ENCODE measurements around the gene RAB28.
A peak's percentile ranks its signal among the peaks of the same experiment; 100 is the strongest.

Gene RAB28

GRCh38 chr4:13484122-13484748 is at the start of gene RAB28:
TSS of gene RAB28 (minus strand) at chr4:13484340.
- peak; percentile 93 for DNase-seq (ENCODE audit: low spot score)

- no peak for DNase-seq (ENCODE audit: low spot score)
Observed at GRCh38 chr4:13531625-13531998, 47.5 kb upstream of the RAB28 start.

GRCh38 chr4:13530823-13531624 is 46.9 kb upstream of the RAB28 start:
- DNase-seq (ENCODE audit: low spot score) = peak; percentile 62

- no peak for DNase-seq (ENCODE audit: low spot score)
Observed at GRCh38 chr4:13529128-13529919, 45.2 kb upstream of the RAB28 start.

GRCh38 chr4:13528821-13529127 is 44.6 kb upstream of the RAB28 start:
- no peak for DNase-seq (ENCODE audit: low spot score)

DNA sequence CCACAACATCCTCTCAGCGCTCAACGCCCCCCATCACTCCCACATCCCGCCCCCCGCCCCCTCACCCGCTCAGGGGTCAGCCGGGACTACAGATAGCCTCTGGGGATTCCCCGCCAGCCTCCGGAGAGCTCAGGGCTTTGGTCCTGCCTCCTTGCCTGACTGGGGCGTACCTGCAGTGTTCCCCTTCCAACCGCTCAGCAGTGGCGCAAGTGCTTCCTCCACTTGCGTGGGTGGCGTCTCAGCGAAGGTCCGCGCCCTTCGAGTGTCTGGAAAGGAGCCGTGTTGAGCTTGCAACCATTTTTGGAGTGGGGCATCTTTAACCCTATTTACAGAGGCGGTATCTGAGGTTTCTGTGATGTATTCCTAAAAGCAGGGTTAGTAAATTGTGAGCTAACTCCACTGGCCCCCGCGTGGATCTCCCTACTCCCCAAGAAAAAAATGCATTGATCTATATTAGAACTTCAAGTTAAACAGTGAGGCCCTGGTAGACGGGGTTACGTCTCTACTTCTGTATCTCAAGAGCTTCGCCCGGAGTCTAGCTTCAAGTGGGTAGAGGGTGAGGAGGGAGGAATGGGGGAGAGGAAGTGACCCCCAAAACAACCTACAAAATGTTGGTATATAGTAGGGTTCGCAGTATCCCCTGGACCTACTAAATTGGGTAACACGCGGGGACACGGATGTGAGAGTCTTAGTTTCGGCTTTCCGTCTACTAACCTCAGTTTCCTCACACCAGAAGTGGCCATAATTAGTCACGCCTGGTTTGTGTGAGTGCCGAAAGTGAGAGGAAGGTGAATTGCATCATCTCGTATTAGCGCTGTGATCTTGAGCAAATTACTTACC is 44.1 kb upstream of the RAB28 start:
- no peak for DNase-seq (ENCODE audit: low spot score)

DNA sequence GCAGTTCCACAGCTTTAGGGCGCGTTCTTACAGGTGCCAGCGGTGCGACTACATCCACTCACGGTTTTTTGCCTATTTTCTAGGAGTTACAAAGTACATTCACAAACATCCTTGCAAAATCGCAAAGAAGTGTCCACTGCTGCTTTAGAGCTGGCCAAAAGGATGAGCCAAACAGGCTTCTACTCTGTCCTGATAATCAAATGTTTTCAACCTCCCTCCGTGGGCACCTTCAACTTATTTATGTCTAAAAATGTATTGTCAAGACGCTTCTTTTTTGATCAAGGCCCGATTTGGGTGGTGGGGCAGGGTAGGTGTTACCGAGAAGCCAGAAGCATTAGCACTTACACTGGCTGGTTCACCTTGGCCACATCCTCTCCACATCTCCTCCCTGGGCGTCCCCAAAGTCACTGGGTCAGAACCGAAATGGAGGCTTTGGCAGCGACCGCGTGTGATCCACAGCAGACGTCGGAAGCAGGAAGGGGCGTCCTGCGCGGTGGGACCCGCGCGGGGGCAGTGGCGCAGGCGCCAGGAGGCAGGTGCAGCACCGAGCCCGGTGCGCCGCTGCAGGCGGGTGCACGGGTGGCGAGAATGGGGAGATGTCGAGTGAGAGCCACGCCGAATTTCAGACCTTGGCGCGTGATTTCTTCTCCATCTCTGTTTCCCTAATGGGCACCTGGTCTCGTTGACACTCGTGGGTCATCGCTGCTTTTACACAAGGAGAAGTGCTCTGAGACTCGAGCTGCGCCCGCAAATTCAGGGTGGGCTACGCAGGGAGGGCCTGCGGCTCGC is 43.2 kb upstream of the RAB28 start:
- no peak for DNase-seq (ENCODE audit: low spot score)

- no peak for DNase-seq (ENCODE audit: low spot score)
Observed at GRCh38 chr4:13526658-13527057, 42.5 kb upstream of the RAB28 start.

GRCh38 chr4:13525606-13526281 is 41.6 kb upstream of the RAB28 start:
- no peak for DNase-seq (ENCODE audit: low spot score)

- DNase-seq (ENCODE audit: low spot score) = no peak
Observed at GRCh38 chr4:13524504-13525243, 40.5 kb upstream of the RAB28 start.

DNA sequence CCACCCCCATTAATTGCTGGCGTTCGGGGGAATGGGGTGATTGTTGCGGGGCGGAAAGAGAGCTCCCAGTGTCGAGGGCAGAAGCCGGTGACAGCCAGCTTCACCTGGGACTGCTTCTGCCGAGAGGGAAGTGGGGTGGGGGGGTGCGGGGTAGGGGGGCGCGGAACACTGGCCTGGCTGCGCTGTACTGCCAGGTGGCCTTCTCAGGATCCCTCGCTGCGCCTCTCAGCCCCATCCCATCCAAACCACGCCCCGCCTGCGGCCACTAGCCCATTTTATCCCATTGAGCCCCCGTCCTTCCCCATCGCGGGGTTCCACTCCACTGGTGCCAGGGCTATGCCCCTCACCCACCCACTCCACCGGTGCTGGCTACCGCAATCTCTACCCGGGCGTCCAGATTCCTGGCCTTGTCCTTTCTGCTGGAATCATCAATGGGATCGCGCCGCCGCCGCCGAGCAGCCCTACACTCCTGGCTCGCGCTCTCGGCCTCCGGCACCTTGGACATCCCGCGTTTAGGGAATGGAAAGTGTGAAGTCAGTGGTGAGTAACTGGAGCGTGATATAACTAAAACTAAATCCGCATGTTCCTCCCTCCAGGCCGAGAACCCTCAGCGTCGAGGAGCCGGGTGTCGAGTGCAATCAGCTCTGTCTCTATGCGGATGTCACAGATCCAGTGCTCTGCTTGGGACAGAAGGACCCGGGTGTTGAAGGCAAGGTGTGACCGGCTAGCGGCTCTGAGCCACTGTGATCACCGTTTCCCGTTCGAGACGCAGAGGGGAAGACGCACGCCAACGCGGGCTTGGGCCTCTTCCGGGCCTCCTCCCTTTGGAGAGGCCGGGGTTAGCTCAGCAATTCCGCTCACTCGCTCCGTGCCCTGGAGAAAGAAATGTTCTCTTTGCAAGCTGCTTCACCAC is 39.7 kb upstream of the RAB28 start:
- no peak for DNase-seq (ENCODE audit: low spot score)

DNA sequence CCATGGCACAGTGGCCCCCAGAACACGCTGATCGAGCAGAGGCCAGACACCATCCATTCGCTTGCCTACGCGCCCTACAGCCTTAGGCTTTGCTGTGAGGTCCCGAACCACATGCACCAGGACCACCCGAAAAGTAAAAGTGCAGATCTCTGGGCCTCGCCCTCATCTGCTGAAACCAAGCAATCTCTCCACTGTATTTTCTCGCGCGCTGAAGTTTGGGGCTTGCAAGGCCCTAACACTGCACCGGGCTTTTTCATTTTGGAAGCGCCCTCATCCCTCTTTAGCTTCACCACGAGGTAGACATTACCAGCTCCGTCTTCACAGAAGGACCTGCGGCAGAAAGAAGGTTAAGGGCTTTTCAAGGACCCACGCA is 39.0 kb upstream of the RAB28 start:
- no peak for DNase-seq (ENCODE audit: low spot score)

GRCh38 chr4:13522282-13523104 is 38.4 kb upstream of the RAB28 start:
- no peak for DNase-seq (ENCODE audit: low spot score)

- no peak for DNase-seq (ENCODE audit: low spot score)
Observed at GRCh38 chr4:13521047-13521446, 36.9 kb upstream of the RAB28 start.

GRCh38 chr4:13516315-13516860 is 32.2 kb upstream of the RAB28 start:
- DNase-seq (ENCODE audit: low spot score) = no peak

GRCh38 chr4:13515268-13515667 is 31.1 kb upstream of the RAB28 start:
- DNase-seq (ENCODE audit: low spot score) = no peak

DNA sequence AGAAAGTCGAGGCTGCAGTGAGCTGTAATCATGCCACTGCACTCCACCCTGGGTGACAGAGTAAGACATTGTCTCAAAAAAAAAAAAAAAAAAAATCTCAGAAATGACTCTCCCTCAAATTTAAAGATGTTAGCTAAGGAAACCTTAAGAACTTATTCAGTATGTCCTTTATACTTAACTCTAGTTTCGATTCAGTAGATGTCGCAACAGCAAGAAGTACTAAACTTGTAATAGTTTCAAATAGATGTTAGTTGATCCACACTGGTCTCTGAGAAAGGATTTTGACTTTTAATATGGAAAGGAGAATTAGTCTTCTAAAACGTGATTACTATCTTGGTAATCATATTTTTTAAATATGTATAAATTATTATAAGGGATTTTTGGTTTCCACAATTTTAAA is 30.6 kb upstream of the RAB28 start:
- DNase-seq (ENCODE audit: low spot score) = no peak

DNA sequence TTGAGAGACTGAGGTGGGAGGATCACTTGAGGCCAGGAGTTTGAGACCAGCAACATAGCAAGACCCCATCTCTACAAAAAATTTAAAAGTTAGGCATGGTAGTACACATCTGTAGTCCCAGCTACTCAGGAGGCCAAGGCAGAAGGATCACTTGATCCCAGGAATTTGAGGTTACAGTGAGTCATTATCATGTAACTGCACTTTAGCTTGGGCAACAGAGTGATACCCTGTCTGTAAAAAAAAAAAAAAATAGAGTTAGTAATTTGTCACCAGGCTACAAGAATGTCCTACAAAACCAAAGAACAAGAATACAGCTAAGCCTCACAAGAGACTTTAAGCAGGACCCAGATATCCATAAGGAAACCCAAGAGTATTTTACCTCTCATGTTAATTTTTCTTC is 27.0 kb upstream of the RAB28 start:
- DNase-seq (ENCODE audit: low spot score) = no peak

Data from iPS-NIHi11 (cell line).